Sigmoid colon (tissue), 7 donors: ENCODE data around the gene LOXL3. TPM values are rescaled to one million over a fixed set of nuclear protein-coding genes. Genes with fewer than 3 reads are reported as not detected.
A peak's percentile ranks its signal among the peaks of the same experiment; 100 is the strongest.

Experiments used
- DNase-seq: peaks from one replicate; pipeline ENCODE4 v3.0.0-alpha.2; 2019
- H3K27ac ChIP-seq, 4 donors: fragments of 200-600 bp; sonication (generic); one replicate each; pipeline ENCODE4 v1.5.1; 2016 to 2019; ENCODE audit warnings: mild to moderate bottlenecking in 1 of 4
- H3K27me3 ChIP-seq, 3 donors: fragments of 200-600 bp; sonication (generic); one replicate each; pipeline ENCODE4 v1.5.1; 2019; ENCODE audit warnings: mild to moderate bottlenecking in 1 of 3
- H3K36me3 ChIP-seq, 4 donors: fragments of 200-600 bp; sonication (generic); one replicate each; pipeline ENCODE4 v1.5.1; 2016 to 2019
- H3K4me1 ChIP-seq, 4 donors: fragments of 200-600 bp; sonication (generic); one replicate each; pipeline ENCODE4 v1.5.1; 2017 to 2019
- H3K4me3 ChIP-seq, 4 donors: fragments of 200-600 bp; sonication (generic); one replicate each; pipeline ENCODE4 v1.5.1; 2017 to 2019; ENCODE audit warnings: mild to moderate bottlenecking in 2 of 4, moderate library complexity in 1 of 4
- H3K9me3 ChIP-seq, 4 donors: fragments of 200-600 bp in 3 of 4; sonication (generic) in 3 of 4; one replicate each; pipeline versions ENCODE4 v1.5.1 to v1.6.1; 2013 to 2019
- CTCF ChIP-seq, 4 experiments: fragments of 450-650 bp in 3 of 4; fragments of 200-600 bp in 1 of 4; IDR thresholded peaks; one replicate each; pipeline ENCODE4 v1.5.1; 2016 to 2019; ENCODE audit warnings: antibody characterized with exemption in 4 of 4, mild to moderate bottlenecking in 3 of 4, moderate library complexity in 2 of 4
- EP300 ChIP-seq, 4 donors: sonication (generic); formaldehyde crosslinking; IDR thresholded peaks; one replicate each; pipeline ENCODE4 v1.6.1; 2017; ENCODE audit warnings: antibody characterized with exemption in 4 of 4
- POLR2A ChIP-seq, 2 donors: fragments of 450-650 bp; IDR thresholded peaks; one replicate each; pipeline ENCODE4 v1.6.1; 2016; ENCODE audit warnings: antibody characterized with exemption in 2 of 2, mild to moderate bottlenecking in 2 of 2, moderate library complexity in 2 of 2
- POLR2AphosphoS5 ChIP-seq, 4 donors: sonication (generic); formaldehyde crosslinking; IDR thresholded peaks; one replicate each; pipeline ENCODE4 v1.6.1; 2017; ENCODE audit warnings: antibody characterized with exemption in 4 of 4
- WGBS, 2 donors: extraction: QIAGEN DNeasy Blood & Tissue Kit; methylation state at CpG; one replicate each; pipeline ENCODE4 v1.1.7; 2013; 5-methylcytosine and 5-hydroxymethylcytosine counted together
- intact Hi-C: fragments of 100-400 bp; cut with DNase I; formaldehyde crosslinking; loops from one replicate; pipeline ENCODE4 v1.15.1; 2023
- polyA plus RNA-seq, 3 donors: library from polyadenylated mRNA; stranded (reverse); fragments of 200-250 nt; gene quantifications; one replicate each; pipeline ENCODE4 v1.2.3, GENCODE V29; 2013
- total RNA-seq, 4 donors: library from RNA; depleted of rRNA; stranded (reverse); fragments of >200 nt; gene quantifications; one replicate each; pipeline ENCODE4 v1.1.0, GENCODE V29; 2016
- donor health status: healthy with polysubstance abuse.
- donor health status: Bipolar disorder and iron deficiency.
- donor health status: healthy.

Gene LOXL3
- total RNA-seq (1 to 10 TPM; 5.4 to 7.9 (median 7.8) TPM), polyA plus RNA-seq (1 to 10 TPM in 2 of 3 donors, under 1 TPM in 1; 0.60 to 3.5 (median 1.8) TPM)

GRCh38 chr2:74553892-74554819 is at the start of gene LOXL3, which contains the start of gene DOK1:
Gene LOXL3, minus strand, starts transcription at chr2:74553942. Its CDS starts 1,308 bp downstream, at chr2:74552634.
Gene DOK1, plus strand, starts transcription at chr2:74554720. Its CDS starts 35 bp downstream, at chr2:74554755.
- intact Hi-C loops: loop anchor here (1.0 to 2.0 kb wide), 4 partner anchors 25 to 71 kb away; partner anchors contain the start of genes AUP1, CCDC142, HTRA2 and PCGF1
- DNase-seq: peak; percentile 94
- H3K4me3 ChIP-seq: peak within 1 kb of the TSS; percentile 57 to 79 (median 68)
- no peaks in the 10 kb centered on the region for H3K9me3 ChIP-seq
- peak within 1 kb of the TSS; percentile 88 to 92 (median 89) for H3K27ac ChIP-seq
- 1 to 2% methylated on average over 73 of the region's 73 CpGs for WGBS, 2 donors
- TF ChIP-seq POLR2A (IDR thresholded peaks at IDR 0.05) (peak in 1 of 2 donors; percentile 31), EP300 (IDR thresholded peaks at IDR 0.05) (peak in 1 of 4 donors; percentile 37), CTCF (IDR thresholded peaks at IDR 0.05) (no peak), POLR2AphosphoS5 (IDR thresholded peaks at IDR 0.05) (peak; percentile 20 to 74 (median 49))
- no peaks in the 10 kb centered on the region for H3K36me3 ChIP-seq
- no peaks in the 10 kb centered on the region for H3K27me3 ChIP-seq
- peaks cover 0 to 27% (median 22%) of the 10 kb centered on the region in 4 donors for H3K4me1 ChIP-seq

GRCh38 chr2:74602586-74603281 is 49.0 kb upstream of the LOXL3 start:
- H3K4me3 ChIP-seq: no peak overlapping the region
- no peaks in the 10 kb centered on the region for H3K4me1 ChIP-seq
- no peaks in the 10 kb centered on the region for H3K9me3 ChIP-seq
- intact Hi-C loops: no loop called here
- no peaks in the 10 kb centered on the region for H3K36me3 ChIP-seq
- peaks cover 0 to 15% (median 0%) of the 10 kb centered on the region in 3 donors for H3K27me3 ChIP-seq
- no peak for DNase-seq
- no peak for TF ChIP-seq POLR2A (IDR thresholded peaks at IDR 0.05)
- TF ChIP-seq EP300 (IDR thresholded peaks at IDR 0.05): no peak
- TF ChIP-seq POLR2AphosphoS5 (IDR thresholded peaks at IDR 0.05): no peak
- TF ChIP-seq CTCF (IDR thresholded peaks at IDR 0.05): no peak
- 47 to 51% methylated on average over 1 of the region's 1 CpG for WGBS, 2 donors
- H3K27ac ChIP-seq: no peak overlapping the region

- intact Hi-C loops: no loop called here
- Histone ChIP-seq H3K4me3 (no peak overlapping the region), H3K27me3 (peaks cover 0 to 19% (median 0%) of the 10 kb centered on the region in 3 donors), H3K9me3 (no peaks in the 10 kb centered on the region), H3K27ac (no peak overlapping the region), H3K36me3 (no peaks in the 10 kb centered on the region), H3K4me1 (no peaks in the 10 kb centered on the region)
- no peak for DNase-seq
- WGBS, 2 donors: 47 to 51% methylated on average over 3 of the region's 3 CpGs
- TF ChIP-seq EP300 (IDR thresholded peaks at IDR 0.05) (no peak), POLR2A (IDR thresholded peaks at IDR 0.05) (no peak), POLR2AphosphoS5 (IDR thresholded peaks at IDR 0.05) (no peak), CTCF (IDR thresholded peaks at IDR 0.05) (no peak)
These were observed 45.9 kb upstream of the LOXL3 start for GRCh38 chr2:74599676-74600075.

GRCh38 chr2:74597410-74597809 is 43.7 kb upstream of the LOXL3 start:
- H3K4me3 ChIP-seq: no peak overlapping the region
- H3K27me3 ChIP-seq: peaks cover 0 to 18% (median 0%) of the 10 kb centered on the region in 3 donors
- H3K4me1 ChIP-seq: no peaks in the 10 kb centered on the region
- 50 to 77% methylated on average over 1 of the region's 1 CpG for WGBS, 2 donors
- TF ChIP-seq CTCF (IDR thresholded peaks at IDR 0.05) (no peak), POLR2A (IDR thresholded peaks at IDR 0.05) (no peak), EP300 (IDR thresholded peaks at IDR 0.05) (no peak)
- no peak for DNase-seq
- no peaks in the 10 kb centered on the region for H3K36me3 ChIP-seq
- no peak overlapping the region for H3K27ac ChIP-seq
- intact Hi-C loops: no loop called here
- no peaks in the 10 kb centered on the region for H3K9me3 ChIP-seq
